WTC11 (cell line): Measurements from ENCODE around the gene MAP9. TPM values are rescaled to one million over a fixed set of nuclear protein-coding genes. Genes with fewer than 3 reads are reported as not detected.

Experiments
- ATAC-seq: fragments of 200-7000 bp; cut with Tn5 transposase; 2 replicates; pipeline ENCODE4 v1.10.0; 2021; ENCODE audit warnings: mild to moderate bottlenecking, moderate library complexity
- CTCF ChIA-PET: fragments of 300-600 bp; sonication (Branson Sonifier 250); formaldehyde crosslinking; loops from one replicate; lab custom pipeline; 2021; ENCODE audit warnings: antibody characterized with exemption; lab: Charles Lee
- POLR2A ChIA-PET: fragments of 350-600 bp; sonication (Branson Sonifier 250); formaldehyde crosslinking; loops from one replicate; lab custom pipeline; 2021; ENCODE audit warnings: antibody characterized with exemption; lab: Charles Lee
- DNase-seq: peaks from one replicate; pipeline ENCODE4 v3.0.0; 2021; ENCODE audit warnings: low spot score
- H3K27ac Mint-ChIP-seq: 2 replicates; pipeline ENCODE4 v1.8.0; 2021; ENCODE audit warnings: mixed read lengths
- H3K27me3 Mint-ChIP-seq: 2 replicates; pipeline ENCODE4 v1.8.0; 2021; ENCODE audit warnings: low read depth, mild to moderate bottlenecking, moderate library complexity, mixed read lengths
- H3K36me3 Mint-ChIP-seq: 2 replicates; pipeline ENCODE4 v1.8.0; 2021; ENCODE audit warnings: mixed read lengths
- H3K4me1 Mint-ChIP-seq: 2 replicates; pipeline ENCODE4 v1.8.0; 2022; ENCODE audit warnings: mixed read lengths
- H3K4me3 Mint-ChIP-seq: 2 replicates; pipeline ENCODE4 v1.8.0; 2021; ENCODE audit warnings: mild to moderate bottlenecking, moderate library complexity, mixed read lengths
- H3K9me3 Mint-ChIP-seq: 2 replicates; pipeline ENCODE4 v1.8.0; 2021; ENCODE audit warnings: mixed read lengths
- AFF4 ChIP-seq: sonication (generic); formaldehyde crosslinking; IDR thresholded peaks from 2 replicates; pipeline ENCODE4 v1.8.1; 2023; ENCODE audit warnings: mild to moderate bottlenecking, missing genetic modification reagents, borderline replicate concordance
- E2F1 ChIP-seq: sonication (generic); formaldehyde crosslinking; IDR thresholded peaks from 2 replicates; pipeline ENCODE4 v1.8.0; 2022; ENCODE audit warnings: mild to moderate bottlenecking, missing genetic modification reagents
- E2F4 ChIP-seq: sonication (generic); formaldehyde crosslinking; IDR thresholded peaks from 2 replicates; pipeline ENCODE4 v1.8.1; 2022; ENCODE audit warnings: low read depth, mild to moderate bottlenecking, moderate library complexity, missing genetic modification reagents, borderline replicate concordance
- FOXJ3 ChIP-seq: sonication (generic); formaldehyde crosslinking; IDR thresholded peaks from 2 replicates; pipeline ENCODE4 v1.9.0; 2021; ENCODE audit warnings: missing genetic modification reagents, mild to moderate bottlenecking, borderline replicate concordance
- MXD4 ChIP-seq: fragments of 250-450 bp; sonication (Bioruptor Pico); IDR thresholded peaks from 2 replicates; pipeline ENCODE4 v1.8.0; 2021; ENCODE audit warnings: mild to moderate bottlenecking, moderate library complexity, borderline replicate concordance
- NFYB ChIP-seq: sonication (generic); formaldehyde crosslinking; conservative IDR thresholded peaks from 2 replicates; pipeline ENCODE4 v1.8.0; 2022; ENCODE audit warnings: low read depth, missing genetic modification reagents
- PRRX2 ChIP-seq: fragments of 250-450 bp; sonication (Bioruptor Pico); IDR thresholded peaks from 2 replicates; pipeline ENCODE4 v1.8.0; 2021; ENCODE audit warnings: mild to moderate bottlenecking
- SMAD3 ChIP-seq: sonication (generic); formaldehyde crosslinking; IDR thresholded peaks from 2 replicates; pipeline ENCODE4 v1.8.0; 2022; ENCODE audit warnings: missing genetic modification reagents, mild to moderate bottlenecking, borderline replicate concordance
- SP1 ChIP-seq: sonication (generic); formaldehyde crosslinking; conservative IDR thresholded peaks from 2 replicates; pipeline ENCODE4 v1.8.1; 2022; ENCODE audit warnings: missing genetic modification reagents
- TCF7 ChIP-seq: sonication (generic); formaldehyde crosslinking; IDR thresholded peaks from 2 replicates; pipeline ENCODE4 v1.8.0; 2022; ENCODE audit warnings: mild to moderate bottlenecking, low read depth, missing genetic modification reagents, moderate library complexity
- TEAD1 ChIP-seq: sonication (generic); formaldehyde crosslinking; IDR thresholded peaks from 2 replicates; pipeline ENCODE4 v1.8.0; 2022; ENCODE audit warnings: mild to moderate bottlenecking, missing genetic modification reagents
- TP53 ChIP-seq: sonication (generic); formaldehyde crosslinking; IDR thresholded peaks from 2 replicates; pipeline ENCODE4 v1.8.1; 2023; ENCODE audit warnings: mild to moderate bottlenecking, missing genetic modification reagents
- ZBTB43 ChIP-seq: sonication (generic); formaldehyde crosslinking; IDR thresholded peaks from 2 replicates; pipeline ENCODE4 v1.8.1; 2023; ENCODE audit warnings: mild to moderate bottlenecking, missing genetic modification reagents
- ZNF219 ChIP-seq: sonication (generic); formaldehyde crosslinking; IDR thresholded peaks from 2 replicates; pipeline ENCODE4 v1.8.0; 2023; ENCODE audit warnings: missing genetic modification reagents, mild to moderate bottlenecking, borderline replicate concordance
- ZNF317 ChIP-seq: sonication (generic); formaldehyde crosslinking; IDR thresholded peaks from 2 replicates; pipeline ENCODE4 v1.8.1; 2023; ENCODE audit warnings: low read depth, mild to moderate bottlenecking, moderate library complexity, missing genetic modification reagents, borderline replicate concordance
- ZNF512 ChIP-seq: sonication (generic); formaldehyde crosslinking; IDR thresholded peaks from 2 replicates; pipeline ENCODE4 v1.8.1; 2022; ENCODE audit warnings: missing genetic modification reagents, borderline replicate concordance
- total RNA-seq: library from RNA; stranded (reverse); gene quantifications from 3 replicates; pipeline ENCODE4 v1.2.3, GENCODE V29; 2021

The MAP9 gene
- total RNA-seq, 1 experiment from 2014 or later, result 19.0 TPM

- TF ChIP-seq E2F1 (CRISPR knock-in tag) (no peak), TCF7 (CRISPR knock-in tag) (no peak), ZNF512 (no peak), AFF4 (CRISPR knock-in tag) (no peak), SMAD3 (CRISPR knock-in tag) (no peak)
- TF ChIP-seq, all 79 proteins: peak for 0
These were observed 37.2 kb downstream of the MAP9 start (continued) for GRCh38 chr4:155339588-155339987.

- no peak for ATAC-seq
- H3K9me3 Mint-ChIP-seq, result peaks cover 41% of the 10 kb centered on the region
- TF ChIP-seq ZNF317 (CRISPR knock-in tag) (no peak), ZNF219 (CRISPR knock-in tag) (no peak), SP1 (no peak), NFYB (CRISPR knock-in tag) (no peak), TP53 (CRISPR knock-in tag) (no peak), TEAD1 (no peak)
- TF ChIP-seq, all 79 proteins: peak for 0
- Mint-ChIP-seq H3K36me3 (peaks cover 24% of the 10 kb centered on the region), H3K4me3 (no peak overlapping the region), H3K4me1 (no peaks in the 10 kb centered on the region), H3K27me3 (no peaks in the 10 kb centered on the region), H3K27ac (no peak overlapping the region)
- ChIA-PET CTCF (no interaction called here), POLR2A (no interaction called here)
- DNase-seq, result no peak
These were observed 38.6 kb downstream of the MAP9 start for GRCh38 chr4:155338196-155338595.

- TF ChIP-seq MXD4 (no peak), TCF7 (CRISPR knock-in tag) (no peak), FOXJ3 (CRISPR knock-in tag) (no peak), AFF4 (CRISPR knock-in tag) (no peak), ZBTB43 (CRISPR knock-in tag) (no peak), E2F4 (CRISPR knock-in tag) (no peak), PRRX2 (CRISPR knock-in tag) (no peak)
- TF ChIP-seq, all 79 proteins: peak for 0
- peaks cover 41% of the 10 kb centered on the region for H3K9me3 Mint-ChIP-seq
- ATAC-seq (no peak), DNase-seq (no peak)
- H3K27me3 Mint-ChIP-seq, result no peaks in the 10 kb centered on the region
- H3K36me3 Mint-ChIP-seq, result peaks cover 24% of the 10 kb centered on the region
- POLR2A ChIA-PET, result no interaction called here
- H3K4me3 Mint-ChIP-seq, result no peak overlapping the region
- H3K27ac Mint-ChIP-seq, result no peak overlapping the region
- CTCF ChIA-PET, result no interaction called here
- no peaks in the 10 kb centered on the region for H3K4me1 Mint-ChIP-seq
These were observed 40.5 kb downstream of the MAP9 start for GRCh38 chr4:155336242-155336641.
